Measurements from ENCODE around the gene MFAP1.
"Not testable (repeated sequence)": the region's sequence is repeated elsewhere in the genome, so short reads cannot be mapped to it uniquely, and the experiment has no call there.

MFAP1 gene

GRCh38 chr15:43821505-43821904 is 3.0 kb downstream of the MFAP1 start:
- DNase-seq = no peak

GRCh38 chr15:43815064-43815463 is 9.4 kb downstream of the MFAP1 start:
- not testable (repeated sequence) for DNase-seq

GRCh38 chr15:43808960-43809678 is 15.4 kb downstream of the MFAP1 start:
- no peak for DNase-seq

- DNase-seq = no peak
Measured at GRCh38 chr15:43808435-43808950, 16.0 kb downstream of the MFAP1 start.

GRCh38 chr15:43802676-43803075 is 21.8 kb downstream of the MFAP1 start:
- not testable (repeated sequence) for DNase-seq

GRCh38 chr15:43800286-43801141 is 24.0 kb downstream of the MFAP1 start, which contains the start of gene HYPK:
Gene HYPK, plus strand, starts transcription at chr15:43800599. Its CDS starts 24 bp downstream, at chr15:43800623.
- DNase-seq = peak; percentile 87 to 92

- DNase-seq = no peak
Measured at GRCh38 chr15:43799945-43800285, 24.6 kb downstream of the MFAP1 start, which contains the start of gene SERINC4. Gene SERINC4, minus strand, starts transcription at chr15:43800220. Its CDS starts 234 bp downstream, at chr15:43799986.

GRCh38 chr15:43799209-43799944 is 25.1 kb downstream of the MFAP1 start:
- DNase-seq = no peak

GRCh38 chr15:43796566-43796965 is 27.9 kb downstream of the MFAP1 start:
- no peak for DNase-seq

GRCh38 chr15:43795997-43796396 is 28.5 kb downstream of the MFAP1 start:
- DNase-seq = no peak

- DNase-seq = no peak
Measured at GRCh38 chr15:43795197-43795596, 29.3 kb downstream of the MFAP1 start.

GRCh38 chr15:43794269-43795037 is 30.0 kb downstream of the MFAP1 start:
- no peak for DNase-seq

GRCh38 chr15:43793647-43794046 is 30.8 kb downstream of the MFAP1 start:
- DNase-seq = no peak

- peak in 1 of 2 experiments; percentile 32 for DNase-seq
Measured at GRCh38 chr15:43792761-43793476, 31.6 kb downstream of the MFAP1 start.

GRCh38 chr15:43791993-43792760 is 32.3 kb downstream of the MFAP1 start, which contains the start of gene SERF2:
Gene SERF2, plus strand, starts transcription at chr15:43792320. Its CDS starts 57 bp downstream, at chr15:43792377.
- DNase-seq = peak; percentile 100

- no peak for DNase-seq
Measured at GRCh38 chr15:43789409-43789808, 35.1 kb downstream of the MFAP1 start.

- DNase-seq = no peak
Measured at GRCh38 chr15:43779016-43779415, 45.5 kb downstream of the MFAP1 start.

- DNase-seq = peak; percentile 74 to 80
Measured at GRCh38 chr15:43777267-43777914, 47.1 kb downstream of the MFAP1 start.

- peak; percentile 73 to 75 for DNase-seq
Measured at GRCh38 chr15:43776718-43777266, 47.7 kb downstream of the MFAP1 start, which contains the start of gene ELL3. Gene ELL3, minus strand, starts transcription at chr15:43776966. Its CDS starts 65 bp downstream, at chr15:43776901.

Data from stimulated activated CD4-positive, alpha-beta T cell treated with anti-CD3 and anti-CD28 coated beads, Interleukin-4, amount 100 ng/mL, for 4 hours (primary cell).